NB4 (cell line): ENCODE data around the gene MED13L.

Experiments
- DNase-seq: peaks from one replicate; pipeline ENCODE4 v3.0.0; 2010; ENCODE audit warnings: low read depth
- H3K4me3 ChIP-seq: one replicate; pipeline ENCODE4 v1.5.1; 2011; ENCODE audit warnings: mild to moderate bottlenecking, low read depth, low read length, moderate library complexity
- CTCF ChIP-seq: IDR thresholded peaks from one replicate; pipeline ENCODE4 v1.5.1; 2012; ENCODE audit warnings: low read depth, low read length
- MAX ChIP-seq: IDR thresholded peaks from 2 replicates; pipeline ENCODE4 v1.6.1; 2011; ENCODE audit warnings: low read depth, low read length
- MYC ChIP-seq: IDR thresholded peaks from 2 replicates; pipeline ENCODE4 v1.6.1; 2011; ENCODE audit warnings: low read depth, low read length
- POLR2A ChIP-seq: IDR thresholded peaks from 2 replicates; pipeline ENCODE4 v1.6.1; 2011; ENCODE audit warnings: mild to moderate bottlenecking; ENCODE audit not compliant: insufficient read length; ENCODE audit errors: extremely low read depth

Gene MED13L

GRCh38 chr12:116295327-116296263 is 18.1 kb upstream of the MED13L start:
- no peak for TF ChIP-seq MYC
- TF ChIP-seq POLR2A, result no peak
- TF ChIP-seq MAX, result no peak
- TF ChIP-seq CTCF, result no peak
- no peak for DNase-seq
- H3K4me3 ChIP-seq, result no peak overlapping the region

- TF ChIP-seq CTCF (no peak), MYC (no peak), POLR2A (no peak), MAX (no peak)
- no peak overlapping the region for H3K4me3 ChIP-seq
- DNase-seq, result no peak
These were observed 17.1 kb upstream of the MED13L start for GRCh38 chr12:116294454-116295165.

GRCh38 chr12:116293687-116294453 is 16.4 kb upstream of the MED13L start:
- no peak for DNase-seq
- no peak overlapping the region for H3K4me3 ChIP-seq
- no peak for TF ChIP-seq MYC
- no peak for TF ChIP-seq POLR2A

GRCh38 chr12:116291218-116291617 is 13.7 kb upstream of the MED13L start:
- H3K4me3 ChIP-seq, result no peak overlapping the region
- TF ChIP-seq CTCF (no peak), MAX (no peak), POLR2A (no peak), MYC (no peak)
- DNase-seq, result no peak

GRCh38 chr12:116288735-116289134 is 11.2 kb upstream of the MED13L start:
- TF ChIP-seq MYC (no peak), POLR2A (no peak), MAX (no peak), CTCF (no peak)
- DNase-seq, result no peak
- no peak overlapping the region for H3K4me3 ChIP-seq
